CD14-positive monocyte (primary cell): ENCODE measurements around the gene EPOP. TPM values are rescaled to one million over a fixed set of nuclear protein-coding genes. Genes with fewer than 3 reads are reported as not detected.
A peak's percentile ranks its signal among the peaks of the same experiment; 100 is the strongest.

Experiments used
- DNase-seq, 3 donors: peaks; one replicate each; pipeline ENCODE4 v3.0.0-alpha.2; 2011 to 2022
- H2AFZ ChIP-seq: 2 replicates; pipeline ENCODE4 v1.6.0; 2012; ENCODE audit warnings: mild to moderate bottlenecking, low read depth, low read length, inconsistent platforms; ENCODE audit not compliant: insufficient read depth, poor library complexity, severe bottlenecking
- H3K27ac ChIP-seq, 2 donors: 1 replicate in 1 of 2; 2 replicates in 1 of 2; pipeline ENCODE4 v1.5.1; 2012 to 2013; ENCODE audit warnings: low read length in 2 of 2, control low read depth in 1 of 2, inconsistent platforms in 1 of 2, low read depth in 1 of 2, mild to moderate bottlenecking in 1 of 2
- H3K27me3 ChIP-seq, 2 donors: one replicate each; pipeline versions ENCODE4 v1.6.0 to v1.6.1; 2011 to 2013; ENCODE audit warnings: low read length in 2 of 2; ENCODE audit not compliant: control insufficient read depth in 2 of 2, insufficient read depth in 2 of 2
- H3K36me3 ChIP-seq, 2 donors: replicated peaks in 1 of 2; 1 replicate in 1 of 2; 2 replicates in 1 of 2; pipeline versions ENCODE4 v1.5.1 to v1.6.1; 2012 to 2013; ENCODE audit warnings: low read length in 2 of 2, control low read depth in 1 of 2, inconsistent platforms in 1 of 2, mild to moderate bottlenecking in 1 of 2; ENCODE audit not compliant: insufficient read depth in 2 of 2, control insufficient read depth in 1 of 2
- H3K4me1 ChIP-seq, 2 donors: 1 replicate in 1 of 2; 2 replicates in 1 of 2; pipeline versions ENCODE4 v1.5.1 to v1.6.1; 2012 to 2013; ENCODE audit warnings: low read length in 2 of 2, control low read depth in 1 of 2, inconsistent platforms in 1 of 2, mild to moderate bottlenecking in 1 of 2, moderate library complexity in 1 of 2; ENCODE audit not compliant: insufficient read depth in 2 of 2, control insufficient read depth in 1 of 2
- H3K4me2 ChIP-seq: replicated peaks from 2 replicates; pipeline ENCODE3; 2012; ENCODE audit warnings: low read length, moderate library complexity, mild to moderate bottlenecking; ENCODE audit not compliant: poor library complexity, severe bottlenecking; ENCODE audit errors: extremely low read depth
- H3K4me3 ChIP-seq, 3 experiments: fragments of 200-600 bp in 1 of 3; sonication (generic) in 1 of 3; replicated peaks in 1 of 3; 1 replicate in 2 of 3; 2 replicates in 1 of 3; pipeline ENCODE4 v1.5.1; 2011 to 2013; ENCODE audit warnings: low read length in 3 of 3, mild to moderate bottlenecking in 3 of 3, control low read depth in 2 of 3, low read depth in 2 of 3, inconsistent platforms in 1 of 3, moderate library complexity in 1 of 3
- H3K79me2 ChIP-seq: 2 replicates; pipeline ENCODE4 v1.6.0; 2012; ENCODE audit warnings: mild to moderate bottlenecking, control low read depth, inconsistent platforms, low read length, moderate library complexity; ENCODE audit not compliant: insufficient read depth
- H3K9ac ChIP-seq: 2 replicates; pipeline ENCODE4 v1.6.0; 2017; ENCODE audit warnings: low read length, mild to moderate bottlenecking; ENCODE audit not compliant: insufficient read depth, poor library complexity, severe bottlenecking
- H3K9me3 ChIP-seq, 2 donors: replicated peaks in 1 of 2; 1 replicate in 1 of 2; 2 replicates in 1 of 2; pipeline versions ENCODE4 v1.5.1 to v1.6.1; 2012 to 2013; ENCODE audit warnings: low read length in 2 of 2, control low read depth in 1 of 2; ENCODE audit not compliant: control insufficient read depth in 1 of 2, insufficient read depth in 1 of 2
- H4K20me1 ChIP-seq: 2 replicates; pipeline ENCODE4 v1.6.0; 2012; ENCODE audit warnings: mild to moderate bottlenecking, low read length, control low read depth, moderate library complexity; ENCODE audit not compliant: insufficient read depth
- H3K27ac Mint-ChIP-seq, 7 donors: one replicate each; pipeline ENCODE4 v1.8.0; 2020; ENCODE audit warnings: mild to moderate bottlenecking in 7 of 7, mixed read lengths in 7 of 7, moderate library complexity in 6 of 7, inconsistent platforms in 2 of 7
- H3K27me3 Mint-ChIP-seq, 3 donors: one replicate each; pipeline ENCODE4 v1.8.0; 2021 to 2022; ENCODE audit warnings: low read depth in 3 of 3, mild to moderate bottlenecking in 3 of 3, mixed read lengths in 3 of 3, moderate library complexity in 3 of 3, inconsistent platforms in 1 of 3
- H3K36me3 Mint-ChIP-seq, 2 donors: one replicate each; pipeline ENCODE4 v1.8.0; 2020; ENCODE audit warnings: mixed read lengths in 2 of 2, inconsistent platforms in 1 of 2, mild to moderate bottlenecking in 1 of 2
- H3K4me1 Mint-ChIP-seq: one replicate; pipeline ENCODE4 v1.8.0; 2020; ENCODE audit warnings: mild to moderate bottlenecking, mixed read lengths
- H3K4me3 Mint-ChIP-seq, 2 donors: one replicate each; pipeline ENCODE4 v1.8.0; 2020; ENCODE audit warnings: mild to moderate bottlenecking in 2 of 2, mixed read lengths in 2 of 2, moderate library complexity in 1 of 2
- H3K9me3 Mint-ChIP-seq, 7 donors: one replicate each; pipeline ENCODE4 v1.8.0; 2020 to 2022; ENCODE audit warnings: mixed read lengths in 7 of 7, mild to moderate bottlenecking in 6 of 7, moderate library complexity in 6 of 7, inconsistent platforms in 2 of 7
- CTCF ChIP-seq: fragments of 200-600 bp; IDR thresholded peaks from one replicate; pipeline ENCODE4 v1.8.0; 2022; ENCODE audit warnings: antibody characterized with exemption, mild to moderate bottlenecking
- WGBS: methylation state at CpG from one replicate; pipeline ENCODE4 v1.1.5; 2013; ENCODE audit warnings: missing lambda C conversion rate; ENCODE audit not compliant: insufficient coverage; 5-methylcytosine and 5-hydroxymethylcytosine counted together
- intact Hi-C, 2 donors: fragments of 100-400 bp; cut with micrococcal nuclease; formaldehyde crosslinking; loops; one replicate each; pipeline versions ENCODE4 v1.15.0 to v1.15.1; 2023
- polyA plus RNA-seq, 3 donors: library from polyadenylated mRNA; depleted of rRNA in 1 of 3; unstranded in 2 of 3; stranded (reverse) in 1 of 3; fragments of 300-500 nt in 2 of 3; fragments of >200 nt in 1 of 3; fragmentation: Illumina TruSeq in 2 of 3; gene quantifications; 1 replicate in 2 of 3; 2 replicates in 1 of 3; pipeline ENCODE4 v1.2.3, GENCODE V29; 2012 to 2021

Gene EPOP
- polyA plus RNA-seq, 3 donors = 0.63 TPM; not detected in 2

GRCh38 chr17:38669520-38669919 lies 5.2 kb downstream of the EPOP start:
- no peak overlapping the region for H3K27ac ChIP-seq
- H3K9me3 ChIP-seq = peaks cover 0 to 6% of the 10 kb centered on the region in 2 donors
- Mint-ChIP-seq H3K27ac (no peak overlapping the region), H3K4me3 (peak overlapping the region in 1 of 2 donors; percentile 73), H3K27me3 (peaks cover 62 to 82% (median 70%) of the 10 kb centered on the region in 3 donors), H3K4me1 (peaks cover 10% of the 10 kb centered on the region), H3K9me3 (peaks cover 0 to 21% (median 3%) of the 10 kb centered on the region in 7 donors), H3K36me3 (peaks cover 0 to 13% of the 10 kb centered on the region in 2 donors)
- H3K4me3 ChIP-seq = no peak overlapping the region
- peaks cover 56 to 61% of the 10 kb centered on the region in 2 donors for H3K27me3 ChIP-seq
- no peak for DNase-seq
- intact Hi-C loops = loop anchor here (5.0 to 10.0 kb wide), 3 partner anchors 112 to 177 kb away; no protein-coding TSS in a partner anchor
- no peak for TF ChIP-seq CTCF
- H2AFZ ChIP-seq = no peak overlapping the region
- no peaks in the 10 kb centered on the region for H3K79me2 ChIP-seq
- 12% methylated on average over 6 of the region's 6 CpGs for WGBS
- no peaks in the 10 kb centered on the region for H4K20me1 ChIP-seq
- no peak overlapping the region for H3K4me2 ChIP-seq
- no peaks in the 10 kb centered on the region for H3K36me3 ChIP-seq
- H3K4me1 ChIP-seq = peaks cover 4 to 12% of the 10 kb centered on the region in 2 donors
- H3K9ac ChIP-seq = no peak overlapping the region

- peaks cover 45 to 63% of the 10 kb centered on the region in 2 donors for H3K27me3 ChIP-seq
- TF ChIP-seq CTCF = peak; percentile 75
Measured at GRCh38 chr17:38667787-38668122, 7.0 kb downstream of the EPOP start.

More at GRCh38 chr17:38667787-38668122, 7.0 kb downstream of the EPOP start:
- H3K27me3 Mint-ChIP-seq = peaks cover 61 to 80% (median 62%) of the 10 kb centered on the region in 3 donors
- H3K27ac Mint-ChIP-seq = no peak overlapping the region
- no peak overlapping the region for H3K4me3 ChIP-seq
- no peak overlapping the region for H2AFZ ChIP-seq
- DNase-seq = no peak
- no peaks in the 10 kb centered on the region for H3K4me1 ChIP-seq
- H3K4me1 Mint-ChIP-seq = peaks cover 10% of the 10 kb centered on the region
- H3K9me3 Mint-ChIP-seq = peaks cover 0 to 21% (median 3%) of the 10 kb centered on the region in 7 donors
- no peaks in the 10 kb centered on the region for H4K20me1 ChIP-seq
- 33% methylated on average over 1 of the region's 2 CpGs for WGBS
- peak overlapping the region in 1 of 2 donors; percentile 73 for H3K4me3 Mint-ChIP-seq
- peaks cover 0 to 13% of the 10 kb centered on the region in 2 donors for H3K36me3 Mint-ChIP-seq
- intact Hi-C loops = loop anchor here (2.0 to 10.0 kb wide), 4 partner anchors 110 to 175 kb away; no protein-coding TSS in a partner anchor
- H3K27ac ChIP-seq = no peak overlapping the region
- no peak overlapping the region for H3K9ac ChIP-seq
- no peaks in the 10 kb centered on the region for H3K79me2 ChIP-seq
- H3K9me3 ChIP-seq = peaks cover 0 to 6% of the 10 kb centered on the region in 2 donors
- no peak overlapping the region for H3K4me2 ChIP-seq
- no peaks in the 10 kb centered on the region for H3K36me3 ChIP-seq
